ENCODE results near the gene SLC16A7.

Gene SLC16A7

DNA sequence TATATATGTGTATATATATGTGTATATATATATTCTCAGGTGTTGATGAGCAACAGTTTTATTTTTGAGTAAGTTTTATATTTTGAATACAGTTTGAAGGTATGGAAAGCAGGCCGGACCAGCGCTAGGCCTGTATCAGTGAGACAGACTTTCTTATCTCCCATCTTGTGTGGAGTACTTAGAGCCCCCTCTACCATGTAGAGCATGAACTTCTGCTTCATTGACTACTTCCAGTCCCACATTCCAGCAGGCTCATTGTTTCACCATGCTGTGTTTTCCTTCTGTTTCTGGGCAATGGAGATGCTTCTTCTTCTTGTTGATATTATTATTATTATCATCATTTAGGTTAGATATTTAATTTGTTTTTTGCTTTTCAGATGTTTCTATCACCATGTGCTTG is 76.4 kb downstream of the SLC16A7 start:
- DNase-seq = no peak

DNA sequence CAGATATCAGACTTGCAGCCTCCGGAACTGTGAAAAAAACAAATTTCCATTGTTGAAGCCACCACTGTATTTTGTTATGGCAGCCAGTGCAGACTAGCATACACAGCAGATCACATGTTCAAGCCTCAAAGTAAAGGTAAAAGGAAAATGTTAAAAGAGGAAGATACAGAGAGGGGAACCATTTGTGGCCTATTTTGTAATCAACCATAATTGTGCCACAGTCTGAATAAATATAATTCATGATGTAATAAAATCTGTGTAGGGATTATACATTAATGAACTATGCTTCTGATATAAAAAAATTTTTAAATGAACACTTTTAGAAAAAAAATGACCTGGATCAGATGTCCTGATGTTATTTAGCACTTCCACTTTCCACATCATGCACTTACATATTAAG is 79.6 kb downstream of the SLC16A7 start:
- DNase-seq = peak; percentile 48

DNA sequence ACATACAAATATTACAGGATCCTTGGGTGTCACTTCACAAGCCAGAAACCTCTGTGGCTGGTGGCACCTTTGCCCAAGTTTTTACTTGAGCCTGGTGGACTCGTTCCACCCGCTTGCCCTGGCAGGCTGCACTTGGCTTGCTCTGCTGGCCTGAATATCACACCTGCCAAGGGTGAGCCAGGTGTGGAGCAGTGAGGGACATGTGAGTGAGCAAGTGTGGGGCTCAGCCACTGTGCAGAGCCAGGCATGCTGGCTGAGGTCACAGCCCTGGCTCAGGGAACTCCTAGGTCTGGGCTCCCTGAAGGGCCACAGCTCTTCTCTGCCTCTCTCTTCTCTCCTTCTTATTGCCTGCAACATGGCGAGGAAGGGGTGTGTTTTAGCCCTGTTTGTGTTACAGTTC is 82.0 kb downstream of the SLC16A7 start:
- no peak for DNase-seq

DNA sequence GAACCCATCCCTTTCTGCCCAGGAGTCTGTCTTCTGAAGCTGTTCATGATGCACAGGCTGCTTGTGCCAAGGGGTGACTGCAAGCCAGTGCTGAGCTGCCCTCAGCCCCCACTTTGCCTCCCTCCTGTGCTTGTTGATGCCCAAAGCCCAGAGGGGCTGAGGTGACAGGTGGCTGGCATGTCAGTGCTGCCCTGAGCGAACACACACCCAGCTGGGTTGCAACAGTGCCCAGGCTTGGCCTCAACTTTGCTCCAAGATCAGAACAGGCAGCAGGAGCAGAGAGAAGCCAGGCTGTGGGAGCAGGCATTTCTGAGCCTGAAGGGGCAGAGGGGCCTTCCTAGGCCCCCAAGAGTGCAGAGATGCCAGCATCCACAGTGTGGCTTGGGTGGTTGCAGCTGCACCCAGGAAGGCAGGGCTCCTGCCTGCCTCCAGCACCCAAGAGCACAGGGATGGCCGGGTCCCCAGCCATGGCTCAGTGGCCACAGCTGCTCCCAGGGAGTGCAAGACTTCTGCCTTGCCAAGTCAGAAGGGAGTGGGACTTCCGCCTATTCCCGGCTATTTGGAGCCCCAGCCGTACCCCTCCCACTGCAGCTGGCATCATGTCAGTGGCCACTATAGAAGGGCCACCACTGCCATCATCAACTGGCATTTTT is 83.1 kb downstream of the SLC16A7 start:
- no peak for DNase-seq

DNA sequence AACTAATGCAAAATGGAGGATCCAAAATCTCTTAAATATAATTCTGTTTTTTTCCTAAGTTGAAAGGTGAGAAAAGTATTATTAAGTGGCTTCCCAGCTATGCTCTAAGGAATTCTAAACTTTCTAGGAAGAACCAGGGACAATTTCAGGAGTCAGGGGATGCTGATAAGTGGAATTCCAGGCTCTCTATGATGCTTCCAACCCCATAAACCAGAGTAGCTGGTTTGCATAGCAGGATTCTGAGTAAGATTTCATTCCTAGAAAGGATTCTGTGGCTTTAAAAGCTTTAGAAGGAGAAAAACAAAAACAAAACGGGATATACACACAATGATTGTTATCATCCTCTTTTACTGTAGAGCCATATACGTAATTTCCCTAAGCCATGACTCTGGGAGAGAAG is 93.9 kb downstream of the SLC16A7 start:
- no peak for DNase-seq

DNA sequence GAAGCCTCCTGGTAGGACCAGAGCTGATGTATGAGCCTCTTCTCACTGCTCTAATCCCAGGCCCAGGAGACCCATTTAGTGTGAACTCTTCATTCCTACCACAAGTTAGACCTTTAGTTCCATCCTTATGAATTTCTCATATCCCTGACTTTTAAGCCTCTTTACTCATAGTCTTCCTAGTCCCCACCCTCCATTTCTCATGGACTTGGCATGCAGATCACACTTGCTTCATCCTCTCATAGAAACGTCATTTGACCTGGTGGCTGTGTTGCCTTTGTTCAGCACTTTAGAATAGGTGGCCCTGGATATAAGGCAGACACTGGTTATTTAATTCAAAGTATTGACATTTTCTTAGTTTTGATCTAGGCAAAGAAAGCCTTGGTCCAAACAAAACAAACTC is 99.5 kb downstream of the SLC16A7 start:
- no peak for DNase-seq

DNA sequence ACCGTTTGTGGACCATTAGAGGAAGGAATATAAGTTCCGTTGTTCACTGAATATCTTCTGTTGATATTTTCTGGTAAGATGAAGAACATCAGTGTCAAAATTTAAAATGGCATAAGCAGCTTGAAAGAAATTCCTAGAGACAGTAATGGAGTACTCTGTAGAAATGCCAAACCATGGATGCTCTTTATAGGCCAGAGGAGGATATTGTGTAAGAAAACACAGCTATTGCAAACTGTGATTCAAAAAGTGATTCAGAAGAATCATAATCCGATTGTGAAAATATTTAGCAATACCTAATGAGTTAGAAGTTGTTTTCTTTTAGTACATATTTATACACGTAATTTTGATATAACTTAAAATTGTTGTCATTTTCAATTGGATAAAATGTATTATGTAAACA is 102.8 kb downstream of the SLC16A7 start:
- DNase-seq = peak; percentile 17

DNA sequence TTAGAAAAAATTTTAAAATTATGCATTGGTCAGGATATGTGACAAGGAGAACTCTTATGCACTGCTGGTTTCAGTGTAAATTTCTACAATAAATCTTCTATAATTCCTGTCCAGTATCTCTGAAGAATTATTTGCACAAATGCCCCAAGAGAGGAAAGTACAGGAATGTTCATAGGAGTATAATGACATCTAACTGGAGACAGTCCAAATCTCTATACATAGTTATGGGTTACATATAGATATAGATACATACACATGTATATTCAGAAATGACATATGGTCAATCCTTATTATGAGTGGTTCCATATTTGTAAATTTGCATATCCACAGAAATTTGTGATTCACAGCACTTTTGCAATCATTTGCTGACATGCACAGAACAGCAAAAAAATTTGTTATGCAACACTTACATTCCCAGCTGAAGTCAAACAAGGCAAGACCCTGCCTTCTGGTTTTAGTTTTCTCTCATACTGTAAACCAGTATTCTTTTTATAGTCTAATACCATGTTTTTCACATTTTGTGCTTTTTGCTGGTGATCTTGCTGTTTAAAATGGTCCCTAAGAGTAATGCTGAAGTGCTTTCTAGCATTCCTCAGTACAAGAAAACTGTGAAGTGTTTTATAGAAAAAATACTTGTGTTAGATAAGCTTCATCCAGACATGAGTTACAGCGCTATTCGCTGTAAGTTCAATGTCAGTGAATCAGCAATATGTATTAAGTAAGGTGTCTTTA is 103.8 kb downstream of the SLC16A7 start:
- peak; percentile 34 for DNase-seq

DNA sequence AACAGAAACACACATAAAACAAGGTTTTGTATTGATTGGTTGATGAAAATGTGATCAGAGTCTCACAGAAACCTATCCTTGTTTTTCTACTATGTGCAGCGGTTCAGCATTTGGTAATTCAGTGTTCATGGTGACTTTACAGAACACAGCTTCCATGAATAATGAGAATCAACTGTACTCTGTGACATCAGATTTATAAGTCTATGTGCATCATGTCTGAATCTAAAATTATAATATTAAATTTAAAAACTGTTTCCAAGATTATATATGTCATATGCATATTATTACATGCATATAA is 104.3 kb downstream of the SLC16A7 start:
- peak; percentile 1 for DNase-seq

DNA sequence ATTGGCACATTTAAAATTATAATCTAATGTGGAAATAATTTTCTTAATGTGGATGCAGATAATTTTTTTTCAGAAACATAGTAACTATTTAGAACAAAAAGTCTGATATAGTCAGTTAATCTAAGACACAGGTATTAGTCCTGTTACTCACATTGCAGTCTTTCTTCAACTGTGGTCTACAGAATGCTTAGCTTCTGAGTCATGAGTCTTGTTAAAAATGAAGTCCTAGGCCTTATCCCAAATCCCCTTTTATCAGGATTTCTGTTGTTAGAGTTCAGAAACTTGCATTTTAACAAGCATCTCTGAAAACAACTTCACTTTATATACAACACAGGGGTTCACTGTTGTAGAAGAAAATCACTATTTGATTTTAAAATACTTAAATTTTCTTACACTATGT is 112.2 kb downstream of the SLC16A7 start:
- DNase-seq = no peak

DNA sequence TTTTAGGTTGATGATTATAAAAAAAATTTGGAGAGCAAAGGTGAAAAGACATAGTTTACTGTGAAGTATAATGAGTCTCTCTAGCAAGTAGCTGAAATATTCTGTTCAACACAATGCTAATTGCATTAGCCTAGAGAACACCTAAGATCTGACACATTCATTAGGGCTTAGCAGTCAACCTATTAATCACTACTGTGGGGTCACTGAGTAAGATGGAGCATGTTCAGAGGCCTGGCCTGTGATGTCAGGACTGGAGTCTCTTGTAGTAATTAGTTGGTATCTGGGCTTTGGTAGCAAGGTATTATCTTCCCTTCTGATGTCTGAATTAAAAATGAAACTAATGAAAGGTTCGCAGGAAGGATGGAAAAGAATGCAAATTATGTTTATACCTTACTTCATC is 112.7 kb downstream of the SLC16A7 start:
- DNase-seq = no peak

DNA sequence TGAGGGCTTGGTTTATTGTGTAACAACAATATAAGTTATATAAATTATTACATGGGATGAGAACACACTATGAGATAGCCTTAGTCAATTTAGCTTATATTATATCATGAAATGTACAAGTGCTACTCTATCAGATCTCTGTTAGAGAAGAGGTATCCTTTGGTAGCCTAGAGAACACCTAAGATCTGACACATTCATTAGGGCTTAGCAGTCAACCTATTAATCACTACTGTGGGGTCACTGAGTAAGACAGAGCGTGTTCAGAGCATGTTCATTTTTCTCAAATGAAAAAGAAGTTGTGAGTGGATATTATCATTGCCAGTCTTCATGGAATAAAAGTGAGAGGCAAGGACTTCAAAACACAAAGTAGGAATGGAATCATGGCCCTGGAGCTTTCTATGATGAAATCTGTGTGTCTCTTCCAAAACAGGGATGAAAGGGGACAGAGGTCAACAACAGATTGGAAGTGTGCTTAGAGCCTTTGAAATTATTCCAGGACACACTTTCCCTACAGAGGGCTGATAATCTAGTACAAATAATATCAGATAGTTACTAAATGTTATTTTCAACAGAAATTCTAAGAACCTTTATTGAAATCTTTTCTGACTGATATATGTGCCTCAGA is 114.3 kb downstream of the SLC16A7 start:
- no peak for DNase-seq

DNA sequence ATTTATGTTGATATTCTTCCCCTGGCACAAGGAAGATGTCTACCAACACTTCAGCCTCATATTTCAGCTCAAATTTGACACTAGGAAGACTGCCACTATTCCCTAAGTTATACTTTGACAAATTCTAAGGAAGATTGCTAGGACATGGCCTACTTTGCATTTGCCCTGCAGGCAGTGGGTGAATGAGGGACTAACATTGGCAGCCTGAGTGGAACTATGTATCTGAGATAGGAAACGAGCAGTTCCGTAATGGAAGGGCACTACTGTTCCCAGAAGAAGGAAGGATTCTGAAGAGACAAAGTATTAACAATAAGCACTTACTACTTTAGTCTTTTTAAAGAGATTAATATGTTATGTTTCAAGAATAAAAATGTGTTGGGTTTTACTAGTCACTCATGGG is 115.1 kb downstream of the SLC16A7 start:
- no peak for DNase-seq

DNA sequence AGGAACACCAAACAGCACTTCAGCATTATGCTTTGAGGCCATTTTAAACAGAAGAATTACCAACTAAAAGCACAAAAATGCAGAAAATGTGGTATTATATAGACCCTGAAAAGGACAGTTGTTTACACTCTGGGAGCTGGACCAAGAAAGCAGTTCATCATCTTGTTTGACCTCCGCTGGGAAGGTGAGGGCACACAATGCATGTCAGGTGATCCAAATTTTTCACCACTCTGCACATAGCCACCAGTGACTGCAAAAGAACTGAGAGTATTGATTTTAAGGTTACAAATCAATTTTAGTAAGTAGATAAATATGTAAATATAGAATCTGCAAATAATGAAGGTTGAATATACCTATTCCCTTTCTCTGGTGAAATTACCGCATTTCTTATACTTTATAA is 119.6 kb downstream of the SLC16A7 start:
- DNase-seq = no peak

DNA sequence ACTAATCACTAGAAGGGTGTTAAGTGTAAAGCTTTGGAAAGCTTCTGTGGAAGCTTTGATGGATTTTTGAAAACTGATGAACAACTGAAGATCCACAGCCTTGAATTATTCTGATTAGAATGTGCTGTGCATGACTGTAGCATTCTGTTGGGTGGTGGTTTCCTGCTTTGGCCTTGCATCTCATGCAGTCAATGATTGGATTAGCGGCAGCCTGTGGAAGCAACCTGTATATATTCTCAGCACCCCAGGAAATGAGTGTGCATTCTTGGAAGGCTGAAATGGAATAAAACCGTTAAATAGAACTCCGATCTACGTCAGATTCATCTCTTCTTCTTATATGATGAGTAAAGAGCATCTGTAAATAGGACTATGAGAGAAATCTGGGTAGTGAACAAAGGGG is 120.2 kb downstream of the SLC16A7 start:
- DNase-seq = peak; percentile 35

DNA sequence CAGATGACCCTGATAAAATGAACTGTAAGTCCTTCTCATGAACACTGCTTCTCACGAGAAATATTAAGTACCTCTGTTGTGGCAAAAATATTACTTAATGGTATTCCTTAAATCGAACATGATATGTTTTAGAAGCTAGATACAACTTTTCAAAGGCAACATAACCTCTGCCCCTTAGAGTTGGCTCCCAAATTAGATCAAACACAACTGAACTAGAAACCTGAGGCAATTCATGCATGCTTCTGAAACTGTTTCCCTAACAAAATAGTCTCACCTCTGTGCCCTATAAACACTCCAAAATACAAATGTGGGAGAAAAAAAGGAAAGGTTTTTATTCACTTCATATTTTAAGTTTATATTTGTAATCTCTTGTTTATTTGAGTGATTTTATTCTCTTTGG is 121.6 kb downstream of the SLC16A7 start:
- no peak for DNase-seq

DNA sequence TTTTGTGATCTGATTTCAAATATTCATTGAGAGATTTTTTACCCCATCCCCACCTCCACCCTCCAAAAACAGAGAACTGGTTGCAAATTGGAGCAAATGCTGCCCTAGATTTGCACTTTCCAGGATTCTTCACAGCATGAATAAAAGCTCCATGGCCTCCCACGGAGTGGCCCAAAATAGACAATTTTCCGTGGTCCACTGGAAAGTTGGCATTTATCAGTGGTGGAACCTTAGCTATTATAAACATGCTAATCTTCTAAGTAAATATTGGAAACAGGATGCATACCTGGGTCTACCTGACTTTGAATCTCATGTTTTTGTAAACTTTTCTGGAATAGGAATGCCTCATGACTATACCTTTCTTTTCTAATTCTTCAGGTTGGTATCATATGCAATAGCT is 123.9 kb downstream of the SLC16A7 start:
- DNase-seq = no peak

DNA sequence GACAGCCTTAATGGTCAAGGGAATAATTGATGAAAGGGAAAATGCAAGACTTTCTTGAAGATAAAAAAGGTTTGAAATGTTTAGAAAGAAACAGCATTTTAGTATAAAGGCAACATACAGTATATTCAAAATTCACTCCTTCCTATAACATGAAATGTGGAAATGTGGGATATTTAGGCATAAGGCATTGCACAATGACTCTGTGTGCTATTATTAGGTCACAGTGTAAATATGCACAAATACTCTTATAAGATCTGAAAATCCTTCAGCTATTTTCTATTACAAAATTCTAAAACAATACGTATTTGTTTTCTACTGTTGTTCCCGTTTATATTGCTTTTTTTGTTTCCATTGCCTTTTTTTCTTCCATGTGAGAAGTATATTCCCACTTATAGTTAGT is 127.7 kb downstream of the SLC16A7 start:
- no peak for DNase-seq

DNA sequence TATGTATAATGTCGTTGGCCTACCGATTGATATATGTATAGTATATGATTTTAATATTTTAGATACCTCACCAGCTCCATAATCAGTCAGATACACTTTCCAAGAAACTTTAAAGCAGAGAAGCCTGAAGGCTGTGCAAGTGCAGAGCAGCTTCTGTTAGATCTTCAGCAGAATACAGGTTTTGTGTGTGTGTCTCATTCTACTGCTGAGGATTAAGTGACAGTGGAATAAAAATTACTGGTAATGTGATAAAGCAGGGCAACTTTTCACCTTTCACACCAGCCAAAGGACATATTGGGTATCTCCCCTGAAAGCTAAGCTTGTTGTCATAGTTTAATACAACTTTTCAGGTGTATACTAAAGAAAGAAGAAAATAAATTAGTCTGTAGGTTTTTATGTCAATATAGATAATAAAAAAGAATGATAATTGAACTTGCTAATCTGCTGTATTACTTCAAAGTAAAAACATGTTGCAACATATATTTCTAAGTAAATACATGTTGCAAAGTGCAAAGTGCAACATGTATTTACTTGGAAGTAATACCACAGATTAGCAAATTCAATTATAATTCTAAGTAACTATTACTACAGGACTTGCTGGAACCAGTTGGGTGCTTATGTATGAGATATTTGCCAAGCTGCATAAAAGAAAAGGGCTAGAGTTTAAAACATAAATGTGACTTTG is 128.3 kb downstream of the SLC16A7 start:
- no peak for DNase-seq

DNA sequence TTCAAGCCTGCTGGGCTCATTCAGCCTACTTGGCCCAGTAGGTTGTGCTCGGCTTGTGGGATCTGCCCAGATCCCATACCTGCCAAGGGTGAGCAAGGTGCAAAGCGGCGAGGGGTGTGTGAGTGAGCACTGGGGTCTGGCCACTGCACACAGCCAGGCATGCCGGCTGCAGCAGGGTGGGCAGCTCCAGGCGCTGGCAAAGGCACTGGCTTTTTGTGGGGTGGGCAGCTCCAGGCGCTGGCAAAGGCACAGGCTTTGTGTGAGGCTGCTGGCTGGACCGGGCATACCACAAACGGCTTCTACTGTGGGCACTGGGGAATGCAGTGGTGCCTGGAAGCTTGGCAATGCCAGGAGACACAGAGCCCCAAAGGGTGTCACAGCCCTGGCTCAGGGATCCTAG is 137.4 kb downstream of the SLC16A7 start:
- no peak for DNase-seq

DNA sequence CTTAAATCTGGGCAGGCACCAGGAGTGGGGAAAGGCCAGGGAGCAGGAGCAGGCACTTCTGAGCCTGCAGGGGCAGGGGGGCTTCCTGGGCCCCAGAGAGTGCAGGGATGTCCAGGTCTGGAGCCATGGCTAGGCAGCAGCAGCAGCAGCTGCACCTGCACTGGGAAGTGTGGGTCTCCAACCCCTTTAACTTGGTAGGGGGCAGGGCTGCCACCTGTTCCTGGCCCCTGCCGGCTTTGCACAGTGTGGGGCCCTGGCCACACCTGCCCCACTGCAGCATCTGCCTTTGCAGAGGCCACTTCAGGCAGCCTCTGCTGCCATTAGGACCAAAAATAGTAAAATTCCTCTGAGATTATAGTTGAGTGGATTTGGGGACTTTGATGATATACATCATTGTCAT is 138.5 kb downstream of the SLC16A7 start:
- DNase-seq = no peak

DNA sequence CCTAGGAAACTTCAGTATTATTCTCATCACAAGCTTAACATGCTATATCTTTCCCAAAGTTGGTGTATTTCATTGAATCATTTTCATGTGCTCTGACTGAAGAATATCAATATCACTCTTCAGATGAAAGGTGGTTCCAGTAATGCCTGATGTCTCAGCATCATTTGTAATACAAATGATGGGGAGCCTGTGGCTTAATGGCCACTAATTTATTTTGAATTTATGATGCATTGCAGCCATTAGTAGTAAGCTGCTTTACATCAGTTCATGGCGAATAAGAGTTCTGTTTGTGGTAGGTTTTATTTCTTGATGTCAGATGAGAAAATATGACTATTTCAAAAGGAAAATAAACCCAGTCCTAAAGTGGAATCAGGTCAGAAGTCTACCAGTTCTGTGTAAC is 139.4 kb downstream of the SLC16A7 start:
- DNase-seq = no peak

DNA sequence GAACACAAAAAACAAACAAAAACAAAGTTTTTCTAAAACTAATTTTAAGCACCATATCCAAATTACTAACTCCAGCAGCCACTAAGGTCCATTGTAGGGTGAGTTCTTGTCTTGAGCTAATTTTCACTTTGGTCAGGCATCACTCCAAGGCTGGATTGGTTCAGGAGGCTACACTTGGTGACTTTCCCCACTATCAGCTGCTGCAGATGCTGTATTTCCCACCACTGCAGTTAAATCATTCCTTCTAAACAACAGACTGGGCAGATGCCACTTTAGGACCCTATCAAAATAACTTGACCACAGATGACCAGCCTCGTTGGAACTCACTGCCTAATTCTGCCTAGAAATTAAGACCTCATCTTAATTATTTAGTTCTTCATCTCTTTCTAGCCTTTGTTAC is 140.5 kb downstream of the SLC16A7 start:
- DNase-seq = peak; percentile 37

DNA sequence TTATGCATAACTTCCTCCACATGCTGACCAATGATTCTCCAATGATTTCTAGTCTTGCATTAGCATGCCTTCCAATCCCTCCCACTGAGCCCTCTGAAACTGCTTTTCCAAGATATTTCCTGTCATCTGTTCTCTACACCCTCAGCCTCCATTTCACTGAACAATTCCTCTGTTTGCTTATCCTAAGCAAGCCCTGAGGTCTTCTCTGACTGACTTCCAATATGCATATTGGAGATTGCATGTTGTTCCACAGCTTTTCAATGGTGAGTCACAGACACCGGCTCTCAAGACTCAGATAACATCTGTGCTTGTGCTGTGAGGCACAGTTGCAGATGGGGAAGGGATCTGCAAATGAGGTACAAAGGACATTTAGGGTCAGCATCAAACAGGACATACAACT is 141.0 kb downstream of the SLC16A7 start:
- DNase-seq = peak; percentile 74
